ENCODE results near the gene HCN1. TPM values are rescaled to one million over a fixed set of nuclear protein-coding genes. Genes with fewer than 3 reads are reported as not detected.

Gene HCN1
- total RNA-seq, 1 donor from 2014 or later, result not detected

- Mint-ChIP-seq H3K36me3 (ENCODE audit: low read depth) (no peaks in the 10 kb centered on the region), H3K27ac (no peak overlapping the region), H3K4me1 (ENCODE audit: low read depth) (no peaks in the 10 kb centered on the region), H3K9me3 (peaks cover 25% of the 10 kb centered on the region), H3K4me3 (ENCODE audit: low read depth) (no peak overlapping the region), H3K27me3 (ENCODE audit: low read depth) (no peaks in the 10 kb centered on the region)
- DNase-seq (ENCODE audit: low spot score), result no peak
- intact Hi-C loops (cut with micrococcal nuclease), result no loop called here
Observed at GRCh38 chr5:45205403-45205961, 490.7 kb downstream of the HCN1 start.

Data from activated T-helper 2 cell treated with anti-CD3 and anti-CD28 coated beads, Interferon-gamma antibody, Interleukin-2, Interleukin-4, amounts not matched to agents 10 μg/mL and 5 μg/mL and 100 μg/mL, durations not matched to agents 14 hours and 24 hours and 36 hours (primary cell).